Stimulated activated CD4-positive, alpha-beta T cell treated with anti-CD3 and anti-CD28 coated beads, TNF-alpha, amount 100 ng/mL, for 48 hours (primary cell): ENCODE data around the gene CACNA2D1.

Experiments used
- DNase-seq, 3 donors: peaks; one replicate each; pipeline ENCODE4 v3.0.0-alpha.2; 2020; ENCODE audit warnings: low read depth in 3 of 3

The CACNA2D1 gene

GRCh38 chr7:82286096-82286797 lies 157.3 kb downstream of the CACNA2D1 start:
- DNase-seq, result no peak

GRCh38 chr7:82284936-82285519 lies 158.5 kb downstream of the CACNA2D1 start:
- no peak for DNase-seq

GRCh38 chr7:82275342-82275741 lies 168.2 kb downstream of the CACNA2D1 start:
- no peak for DNase-seq

GRCh38 chr7:82274681-82275080 lies 168.9 kb downstream of the CACNA2D1 start:
- no peak for DNase-seq

- DNase-seq, result no peak
These were observed 169.7 kb downstream of the CACNA2D1 start for GRCh38 chr7:82273886-82274285.

GRCh38 chr7:82270870-82271269 lies 172.7 kb downstream of the CACNA2D1 start:
- DNase-seq, result no peak

GRCh38 chr7:82268632-82269031 lies 174.9 kb downstream of the CACNA2D1 start:
- DNase-seq, result no peak

- DNase-seq, result no peak
These were observed 177.5 kb downstream of the CACNA2D1 start for GRCh38 chr7:82266081-82266480.

- DNase-seq, result no peak
These were observed 178.7 kb downstream of the CACNA2D1 start for GRCh38 chr7:82264783-82265305.

- DNase-seq, result no peak
These were observed 179.4 kb downstream of the CACNA2D1 start for GRCh38 chr7:82263920-82264782.

- no peak for DNase-seq
These were observed 185.4 kb downstream of the CACNA2D1 start for GRCh38 chr7:82258181-82258580.

GRCh38 chr7:82257118-82257695 lies 186.4 kb downstream of the CACNA2D1 start:
- DNase-seq, result no peak

- no peak for DNase-seq
These were observed 187.9 kb downstream of the CACNA2D1 start for GRCh38 chr7:82255706-82256105.

GRCh38 chr7:82250598-82250997 lies 193.0 kb downstream of the CACNA2D1 start:
- DNase-seq, result no peak

GRCh38 chr7:82249979-82250378 lies 193.6 kb downstream of the CACNA2D1 start:
- no peak for DNase-seq

GRCh38 chr7:82247814-82248433 lies 195.7 kb downstream of the CACNA2D1 start:
- no peak for DNase-seq

GRCh38 chr7:82244947-82245517 lies 198.5 kb downstream of the CACNA2D1 start:
- no peak for DNase-seq

GRCh38 chr7:82241356-82241755 lies 202.2 kb downstream of the CACNA2D1 start:
- no peak for DNase-seq

- no peak for DNase-seq
These were observed 207.9 kb downstream of the CACNA2D1 start for GRCh38 chr7:82235713-82236112.

GRCh38 chr7:82234457-82235049 lies 209.0 kb downstream of the CACNA2D1 start:
- DNase-seq, result no peak
